ENCODE data around the gene MAP6D1.
A peak's percentile ranks its signal among the peaks of the same experiment; 100 is the strongest.

MAP6D1 gene

GRCh38 chr3:183854318-183855035 is 29.1 kb upstream of the MAP6D1 start:
- TF ChIP-seq, protein P1, sequence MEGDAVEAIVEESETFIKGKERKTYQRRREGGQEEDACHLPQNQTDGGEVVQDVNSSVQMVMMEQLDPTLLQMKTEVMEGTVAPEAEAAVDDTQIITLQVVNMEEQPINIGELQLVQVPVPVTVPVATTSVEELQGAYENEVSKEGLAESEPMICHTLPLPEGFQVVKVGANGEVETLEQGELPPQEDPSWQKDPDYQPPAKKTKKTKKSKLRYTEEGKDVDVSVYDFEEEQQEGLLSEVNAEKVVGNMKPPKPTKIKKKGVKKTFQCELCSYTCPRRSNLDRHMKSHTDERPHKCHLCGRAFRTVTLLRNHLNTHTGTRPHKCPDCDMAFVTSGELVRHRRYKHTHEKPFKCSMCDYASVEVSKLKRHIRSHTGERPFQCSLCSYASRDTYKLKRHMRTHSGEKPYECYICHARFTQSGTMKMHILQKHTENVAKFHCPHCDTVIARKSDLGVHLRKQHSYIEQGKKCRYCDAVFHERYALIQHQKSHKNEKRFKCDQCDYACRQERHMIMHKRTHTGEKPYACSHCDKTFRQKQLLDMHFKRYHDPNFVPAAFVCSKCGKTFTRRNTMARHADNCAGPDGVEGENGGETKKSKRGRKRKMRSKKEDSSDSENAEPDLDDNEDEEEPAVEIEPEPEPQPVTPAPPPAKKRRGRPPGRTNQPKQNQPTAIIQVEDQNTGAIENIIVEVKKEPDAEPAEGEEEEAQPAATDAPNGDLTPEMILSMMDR (IDR thresholded peaks at IDR 0.05; ENCODE audit: low read depth, low read length): no peak
- no peak for DNase-seq (ENCODE audit: extremely low read depth, low read depth)

DNA sequence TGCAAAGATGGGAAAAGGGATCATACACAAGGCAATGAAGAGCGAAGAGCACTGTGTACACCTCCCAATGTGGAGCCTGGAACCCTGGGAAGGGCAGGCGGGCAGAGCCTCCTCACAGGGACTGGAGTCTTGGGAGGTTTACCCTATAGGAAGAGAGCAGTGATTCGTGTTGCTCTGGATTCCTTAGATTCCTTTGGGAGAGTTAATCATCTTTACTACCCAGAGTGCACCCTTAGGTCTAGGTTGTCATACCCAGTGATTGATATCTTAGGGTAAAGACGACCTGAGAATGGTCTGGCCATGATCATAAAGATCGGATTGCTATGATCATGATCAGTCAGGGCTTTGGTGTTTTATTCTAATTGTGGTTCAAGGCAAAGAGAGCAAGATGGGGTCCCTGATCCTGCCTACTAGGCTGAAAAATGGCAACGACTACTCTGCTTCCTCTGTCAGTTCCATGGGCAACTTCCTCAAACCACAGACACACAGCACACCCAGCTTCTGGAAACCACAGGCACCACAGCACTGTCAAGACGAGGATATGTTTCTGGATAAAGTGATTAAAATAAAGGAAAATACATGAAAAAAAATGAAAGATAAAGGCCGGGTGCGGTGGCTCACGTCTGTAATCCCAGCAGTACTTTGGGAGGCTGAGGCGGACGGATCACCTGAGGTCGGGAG is 20.4 kb upstream of the MAP6D1 start:
- TF ChIP-seq, protein P1 (IDR thresholded peaks at IDR 0.05; ENCODE audit: low read depth, low read length): no peak
- DNase-seq (ENCODE audit: extremely low read depth, low read depth): no peak

DNA sequence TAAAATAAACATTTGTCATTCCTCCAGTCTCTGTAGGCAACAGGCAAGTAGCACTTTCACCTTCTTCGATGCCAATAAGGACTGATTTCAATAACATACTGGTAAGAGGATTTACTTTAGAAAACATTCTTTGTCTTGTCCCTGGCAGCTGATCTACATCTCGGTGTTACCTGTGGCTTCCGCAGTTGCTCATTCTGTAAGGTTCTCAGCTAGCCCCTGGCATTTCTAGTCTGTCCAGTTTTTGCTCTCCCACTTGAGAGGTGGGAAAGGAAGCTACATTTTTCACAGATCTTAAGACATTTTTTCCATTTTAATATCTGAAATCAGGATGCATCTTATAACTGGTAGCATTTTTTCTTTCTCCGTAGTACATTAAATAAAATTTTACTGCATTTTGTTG is 19.7 kb upstream of the MAP6D1 start:
- no peak for DNase-seq (ENCODE audit: extremely low read depth, low read depth)
- TF ChIP-seq, protein P1 (IDR thresholded peaks at IDR 0.05; ENCODE audit: low read depth, low read length): no peak

- TF ChIP-seq, protein P1 (IDR thresholded peaks at IDR 0.05; ENCODE audit: low read depth, low read length): no peak
- DNase-seq (ENCODE audit: extremely low read depth, low read depth): peak; percentile 44
Measured at GRCh38 chr3:183844606-183845005, 19.2 kb upstream of the MAP6D1 start.

DNA sequence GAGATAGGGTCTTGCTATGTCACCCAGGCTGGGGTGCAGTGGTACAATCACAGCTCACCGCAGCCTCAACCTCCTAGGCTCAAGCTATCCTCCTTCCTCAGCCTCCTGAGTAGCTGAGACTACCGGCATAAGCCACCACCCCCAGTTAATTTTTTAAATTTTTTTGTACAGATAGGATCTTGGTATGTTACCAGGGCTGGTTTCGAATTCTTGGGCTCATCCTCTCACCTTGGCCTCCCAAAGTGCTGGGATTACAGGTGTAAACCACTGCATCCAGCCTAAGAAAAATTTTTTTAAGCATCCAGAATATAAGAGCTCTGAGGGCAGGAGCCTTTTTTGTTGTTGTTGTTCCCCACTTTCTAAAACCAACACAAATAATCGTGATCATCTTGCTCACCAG is 14.4 kb upstream of the MAP6D1 start:
- no peak for DNase-seq (ENCODE audit: extremely low read depth, low read depth)
- TF ChIP-seq, protein P1 (IDR thresholded peaks at IDR 0.05; ENCODE audit: low read depth, low read length): no peak

- DNase-seq (ENCODE audit: extremely low read depth, low read depth): no peak
- TF ChIP-seq, protein P1 (IDR thresholded peaks at IDR 0.05; ENCODE audit: low read depth, low read length): no peak
Measured at GRCh38 chr3:183837894-183838293, 12.5 kb upstream of the MAP6D1 start.

DNA sequence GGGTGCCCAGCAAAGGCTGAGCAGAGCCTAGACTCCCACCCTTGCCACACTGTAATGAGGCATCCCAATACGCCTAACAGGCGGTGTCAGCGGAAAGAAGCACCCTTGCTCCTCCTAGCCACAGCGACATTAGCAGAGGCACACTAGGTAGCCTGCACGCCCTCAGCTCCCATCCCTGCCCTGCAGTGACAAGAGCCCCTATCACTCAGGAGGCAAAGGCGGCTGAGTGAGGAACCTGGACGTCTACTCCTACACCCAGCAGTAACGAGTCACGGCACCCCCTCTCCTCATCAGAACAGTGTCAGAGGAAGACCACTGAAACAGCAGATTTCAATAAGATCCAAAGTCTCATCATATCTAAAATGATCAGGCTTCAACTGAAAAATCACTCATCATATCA is 12.0 kb upstream of the MAP6D1 start:
- DNase-seq (ENCODE audit: extremely low read depth, low read depth): no peak
- TF ChIP-seq, protein P1 (IDR thresholded peaks at IDR 0.05; ENCODE audit: low read depth, low read length): no peak
